Fibroblast of lung (primary cell): Measurements from ENCODE around the gene TBL1Y. TPM values are rescaled to one million over a fixed set of nuclear protein-coding genes. Genes with fewer than 3 reads are reported as not detected.

Experiments
- DNase-seq, 2 donors: peaks; one replicate each; pipeline versions ENCODE4 v3.0.0 to v3.0.0-alpha.2; 2010; ENCODE audit warnings: low read depth in 2 of 2
- H2AFZ ChIP-seq: 2 replicates; pipeline ENCODE4 v1.5.1; 2012; ENCODE audit warnings: low read length, control low read depth, inconsistent platforms
- H3K27ac ChIP-seq: 2 replicates; pipeline ENCODE4 v1.5.1; 2011; ENCODE audit warnings: low read length, control low read depth; ENCODE audit not compliant: insufficient read depth
- H3K27me3 ChIP-seq: 2 replicates; pipeline ENCODE4 v1.5.1; 2011; ENCODE audit warnings: mild to moderate bottlenecking, low read length; ENCODE audit not compliant: control insufficient read depth, insufficient read depth
- H3K36me3 ChIP-seq: 2 replicates; pipeline ENCODE4 v1.5.1; 2011; ENCODE audit warnings: low read length; ENCODE audit not compliant: control insufficient read depth, insufficient read depth
- H3K4me1 ChIP-seq: 2 replicates; pipeline ENCODE4 v1.5.1; 2011; ENCODE audit warnings: low read length; ENCODE audit not compliant: control insufficient read depth, insufficient read depth; ENCODE audit errors: extremely low read depth
- H3K4me2 ChIP-seq: 2 replicates; pipeline ENCODE4 v1.5.1; 2011; ENCODE audit warnings: low read length, control low read depth; ENCODE audit not compliant: insufficient read depth; ENCODE audit errors: extremely low read depth
- H3K4me3 ChIP-seq, 4 experiments: fragments of 200-600 bp in 1 of 4; sonication (generic) in 1 of 4; replicated peaks in 1 of 4; 2 replicates each; pipeline ENCODE4 v1.5.1; 2011 to 2016; ENCODE audit warnings: low read length in 4 of 4, low read depth in 3 of 4, mild to moderate bottlenecking in 3 of 4, control low read depth in 2 of 4, inconsistent platforms in 1 of 4, mixed read lengths in 1 of 4; ENCODE audit not compliant: insufficient read depth in 1 of 4; ENCODE audit errors: control extremely low read depth in 1 of 4
- H3K79me2 ChIP-seq: 2 replicates; pipeline ENCODE4 v1.5.1; 2012; ENCODE audit warnings: mild to moderate bottlenecking, low read length, inconsistent platforms; ENCODE audit not compliant: control insufficient read depth, insufficient read depth
- H3K9ac ChIP-seq: 2 replicates; pipeline ENCODE4 v1.5.1; 2011; ENCODE audit warnings: mild to moderate bottlenecking, low read length, control low read depth; ENCODE audit not compliant: insufficient read depth
- H3K9me3 ChIP-seq: 2 replicates; pipeline ENCODE4 v1.5.1; 2012; ENCODE audit warnings: low read depth, low read length; ENCODE audit not compliant: control insufficient read depth, insufficient read depth
- H4K20me1 ChIP-seq: 2 replicates; pipeline ENCODE4 v1.5.1; 2011; ENCODE audit warnings: low read length; ENCODE audit not compliant: control insufficient read depth, insufficient read depth; ENCODE audit errors: extremely low read depth
- EZH2 ChIP-seq: IDR thresholded peaks from 2 replicates; pipeline ENCODE4 v1.5.1; 2012; ENCODE audit warnings: low read length, control low read depth, mild to moderate bottlenecking; ENCODE audit errors: missing control alignments
- polyA plus RNA-seq, 2 donors: library from polyadenylated mRNA; depleted of rRNA in 1 of 2; stranded (reverse) in 1 of 2; unstranded in 1 of 2; fragments of >200 nt; gene quantifications; 2 replicates each; pipeline ENCODE4 v1.2.1, GENCODE V29; 2011 to 2012; ENCODE audit warnings: missing spikeins in 1 of 2
- total RNA-seq: library from RNA; depleted of rRNA; stranded (reverse); fragments of >200 nt; gene quantifications from 2 replicates; pipeline ENCODE4 v1.2.1, GENCODE V29; 2014
- TF ChIP-seq, protein P1 (sequence below), 2 donors: IDR thresholded peaks in 1 of 2; conservative IDR thresholded peaks in 1 of 2; 1 replicate in 1 of 2; 2 replicates in 1 of 2; pipeline ENCODE4 v1.5.1; 2011 to 2012; ENCODE audit warnings: low read length in 2 of 2, control low read depth in 1 of 2, inconsistent platforms in 1 of 2, low read depth in 1 of 2, mild to moderate bottlenecking in 1 of 2

Gene TBL1Y
- total and polyA plus RNA-seq, 2 donors (not counting 1 experiment from before 2014, with no cell fraction given): not detected

DNA sequence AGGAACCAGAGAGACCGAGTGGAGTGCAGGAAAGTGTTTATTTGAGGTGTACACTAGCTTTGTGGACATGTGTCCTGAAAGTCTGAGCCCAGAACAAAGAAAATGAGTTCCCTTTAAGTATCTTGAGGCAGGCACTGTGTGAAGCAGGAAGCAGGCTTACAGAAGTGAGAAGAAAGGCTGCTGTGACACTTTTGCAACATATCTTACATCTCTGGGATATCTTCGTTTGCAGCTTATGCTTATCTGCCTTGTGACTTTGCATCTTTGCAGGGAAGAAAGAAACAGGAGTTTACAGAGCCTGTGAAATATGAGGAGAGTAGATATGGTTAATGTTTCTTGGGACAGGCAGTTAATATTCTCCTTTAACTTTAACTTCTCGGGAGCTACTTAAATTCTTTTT is 92.1 kb downstream of the TBL1Y start:
- Histone ChIP-seq H3K27me3 (no peaks in the 10 kb centered on the region), H3K4me1 (no peaks in the 10 kb centered on the region), H3K9me3 (no peaks in the 10 kb centered on the region), H3K4me2 (no peak overlapping the region), H4K20me1 (no peaks in the 10 kb centered on the region), H3K4me3 (no peak overlapping the region), H3K79me2 (no peaks in the 10 kb centered on the region), H2AFZ (no peak overlapping the region), H3K27ac (no peak overlapping the region), H3K9ac (no peak overlapping the region), H3K36me3 (no peaks in the 10 kb centered on the region)
- TF ChIP-seq EZH2: no peak
- DNase-seq: no peak

- DNase-seq: no peak
- H2AFZ ChIP-seq: no peak overlapping the region
- no peaks in the 10 kb centered on the region for H3K36me3 ChIP-seq
- H3K4me2 ChIP-seq: no peak overlapping the region
- H3K27ac ChIP-seq: no peak overlapping the region
- no peaks in the 10 kb centered on the region for H3K4me1 ChIP-seq
- H4K20me1 ChIP-seq: no peaks in the 10 kb centered on the region
- H3K9me3 ChIP-seq: no peaks in the 10 kb centered on the region
- TF ChIP-seq, protein P1, sequence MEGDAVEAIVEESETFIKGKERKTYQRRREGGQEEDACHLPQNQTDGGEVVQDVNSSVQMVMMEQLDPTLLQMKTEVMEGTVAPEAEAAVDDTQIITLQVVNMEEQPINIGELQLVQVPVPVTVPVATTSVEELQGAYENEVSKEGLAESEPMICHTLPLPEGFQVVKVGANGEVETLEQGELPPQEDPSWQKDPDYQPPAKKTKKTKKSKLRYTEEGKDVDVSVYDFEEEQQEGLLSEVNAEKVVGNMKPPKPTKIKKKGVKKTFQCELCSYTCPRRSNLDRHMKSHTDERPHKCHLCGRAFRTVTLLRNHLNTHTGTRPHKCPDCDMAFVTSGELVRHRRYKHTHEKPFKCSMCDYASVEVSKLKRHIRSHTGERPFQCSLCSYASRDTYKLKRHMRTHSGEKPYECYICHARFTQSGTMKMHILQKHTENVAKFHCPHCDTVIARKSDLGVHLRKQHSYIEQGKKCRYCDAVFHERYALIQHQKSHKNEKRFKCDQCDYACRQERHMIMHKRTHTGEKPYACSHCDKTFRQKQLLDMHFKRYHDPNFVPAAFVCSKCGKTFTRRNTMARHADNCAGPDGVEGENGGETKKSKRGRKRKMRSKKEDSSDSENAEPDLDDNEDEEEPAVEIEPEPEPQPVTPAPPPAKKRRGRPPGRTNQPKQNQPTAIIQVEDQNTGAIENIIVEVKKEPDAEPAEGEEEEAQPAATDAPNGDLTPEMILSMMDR (conservative IDR thresholded peaks at IDR 0.05 in 1 of 2, IDR thresholded peaks at IDR 0.05 in 1 of 2; ENCODE audit: low read depth in 1 of 2, low read length in 2 of 2): no peak
- TF ChIP-seq EZH2: no peak
- no peak overlapping the region for H3K9ac ChIP-seq
- no peak overlapping the region for H3K4me3 ChIP-seq
- no peaks in the 10 kb centered on the region for H3K27me3 ChIP-seq
- no peaks in the 10 kb centered on the region for H3K79me2 ChIP-seq
Measured at GRCh38 chrY:7007911-7008310, 97.4 kb downstream of the TBL1Y start.

GRCh38 chrY:7008578-7009355 is 98.3 kb downstream of the TBL1Y start:
- H3K9ac ChIP-seq: no peak overlapping the region
- H3K4me2 ChIP-seq: no peak overlapping the region
- TF ChIP-seq, protein P1 (conservative IDR thresholded peaks at IDR 0.05 in 1 of 2, IDR thresholded peaks at IDR 0.05 in 1 of 2; ENCODE audit: low read depth in 1 of 2, low read length in 2 of 2): no peak
- TF ChIP-seq EZH2: no peak
- H3K9me3 ChIP-seq: no peaks in the 10 kb centered on the region
- DNase-seq: no peak
- H3K36me3 ChIP-seq: no peaks in the 10 kb centered on the region
- H4K20me1 ChIP-seq: no peaks in the 10 kb centered on the region
- no peaks in the 10 kb centered on the region for H3K4me1 ChIP-seq
- no peaks in the 10 kb centered on the region for H3K79me2 ChIP-seq
- H2AFZ ChIP-seq: no peak overlapping the region
- no peak overlapping the region for H3K4me3 ChIP-seq
- no peak overlapping the region for H3K27ac ChIP-seq
- H3K27me3 ChIP-seq: no peaks in the 10 kb centered on the region
